DND-41 (cell line): ENCODE data around the gene AKR1B15.
"Not testable (repeated sequence)": the region's sequence is repeated elsewhere in the genome, so short reads cannot be mapped to it uniquely, and the experiment has no call there.

ENCODE experiments used
- EZH2 ChIP-seq: IDR thresholded peaks from 3 replicates; pipeline ENCODE4 v1.6.1; 2012; ENCODE audit warnings: borderline replicate concordance, low read depth, mild to moderate bottlenecking, moderate library complexity, low read length, inconsistent platforms; ENCODE audit not compliant: severe bottlenecking
- TF ChIP-seq, protein P1 (sequence below): IDR thresholded peaks from 2 replicates; pipeline ENCODE4 v1.5.1; 2012; ENCODE audit warnings: borderline replicate concordance, low read length, moderate library complexity, mild to moderate bottlenecking; ENCODE audit not compliant: poor library complexity, severe bottlenecking; ENCODE audit errors: extremely low read depth

GRCh38 chr7:134569962-134570361, 21.1 kb downstream of the AKR1B15 start:
- TF ChIP-seq, protein P1, sequence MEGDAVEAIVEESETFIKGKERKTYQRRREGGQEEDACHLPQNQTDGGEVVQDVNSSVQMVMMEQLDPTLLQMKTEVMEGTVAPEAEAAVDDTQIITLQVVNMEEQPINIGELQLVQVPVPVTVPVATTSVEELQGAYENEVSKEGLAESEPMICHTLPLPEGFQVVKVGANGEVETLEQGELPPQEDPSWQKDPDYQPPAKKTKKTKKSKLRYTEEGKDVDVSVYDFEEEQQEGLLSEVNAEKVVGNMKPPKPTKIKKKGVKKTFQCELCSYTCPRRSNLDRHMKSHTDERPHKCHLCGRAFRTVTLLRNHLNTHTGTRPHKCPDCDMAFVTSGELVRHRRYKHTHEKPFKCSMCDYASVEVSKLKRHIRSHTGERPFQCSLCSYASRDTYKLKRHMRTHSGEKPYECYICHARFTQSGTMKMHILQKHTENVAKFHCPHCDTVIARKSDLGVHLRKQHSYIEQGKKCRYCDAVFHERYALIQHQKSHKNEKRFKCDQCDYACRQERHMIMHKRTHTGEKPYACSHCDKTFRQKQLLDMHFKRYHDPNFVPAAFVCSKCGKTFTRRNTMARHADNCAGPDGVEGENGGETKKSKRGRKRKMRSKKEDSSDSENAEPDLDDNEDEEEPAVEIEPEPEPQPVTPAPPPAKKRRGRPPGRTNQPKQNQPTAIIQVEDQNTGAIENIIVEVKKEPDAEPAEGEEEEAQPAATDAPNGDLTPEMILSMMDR: not testable (repeated sequence)
- TF ChIP-seq EZH2: not testable (repeated sequence)
